ENCODE results near the gene TMCC1. TPM values are rescaled to one million over a fixed set of nuclear protein-coding genes. Genes with fewer than 3 reads are reported as not detected.

Gene TMCC1
- total RNA-seq, 1 experiment from 2014 or later, result 6.2 TPM

GRCh38 chr3:129812589-129812988, 80.9 kb downstream of the TMCC1 start:
- no peak overlapping the region for H3K27ac ChIP-seq (ENCODE audit: low read length)
- intact Hi-C loops (cut with micrococcal nuclease), result no loop called here
- H3K4me1 ChIP-seq (ENCODE audit: insufficient read depth, low read length), result no peaks in the 10 kb centered on the region
- no peaks in the 10 kb centered on the region for H3K27me3 ChIP-seq (ENCODE audit: low read length)
- no peaks in the 10 kb centered on the region for H3K9me3 ChIP-seq (ENCODE audit: low read length)
- ChIA-PET POLR2A (ENCODE audit: unreplicated experiment) (interaction anchor here (0.6 kb wide), 1 partner anchor 331 kb away, joined by 4 read pairs; no protein-coding TSS in a partner anchor), CTCF (no interaction called here)
- no peaks in the 10 kb centered on the region for H3K79me2 ChIP-seq (ENCODE audit: low read length)
- no peak overlapping the region for H2AFZ ChIP-seq (ENCODE audit: low read length)
- TF ChIP-seq CTCF (conservative IDR thresholded peaks at IDR 0.05; ENCODE audit: low read depth, low read length) (no peak), EZH2 (IDR thresholded peaks at IDR 0.05; ENCODE audit: low read length, unreplicated experiment) (no peak), EZH2phosphoT487 (IDR thresholded peaks at IDR 0.05; ENCODE audit: borderline replicate concordance, low read length) (no peak)
- BruUV-seq (replicated peaks), result no TSS peak
- ATAC-seq (no peak), DNase-seq (no peak)
- H3K4me3 ChIP-seq (ENCODE audit: low read length), result no peak overlapping the region
- H3K4me2 ChIP-seq (ENCODE audit: low read length), result no peak overlapping the region
- H3K9me2 ChIP-seq (replicated peaks; ENCODE audit: low read length), result no peaks in the 10 kb centered on the region
- H4K20me1 ChIP-seq (ENCODE audit: low read length), result no peaks in the 10 kb centered on the region
- H3K9ac ChIP-seq (ENCODE audit: low read length), result no peak overlapping the region
- H3F3A ChIP-seq (ENCODE audit: low read length, unreplicated experiment), result no peaks in the 10 kb centered on the region
- no peaks in the 10 kb centered on the region for H3K36me3 ChIP-seq (ENCODE audit: low read depth, low read length)

DNA sequence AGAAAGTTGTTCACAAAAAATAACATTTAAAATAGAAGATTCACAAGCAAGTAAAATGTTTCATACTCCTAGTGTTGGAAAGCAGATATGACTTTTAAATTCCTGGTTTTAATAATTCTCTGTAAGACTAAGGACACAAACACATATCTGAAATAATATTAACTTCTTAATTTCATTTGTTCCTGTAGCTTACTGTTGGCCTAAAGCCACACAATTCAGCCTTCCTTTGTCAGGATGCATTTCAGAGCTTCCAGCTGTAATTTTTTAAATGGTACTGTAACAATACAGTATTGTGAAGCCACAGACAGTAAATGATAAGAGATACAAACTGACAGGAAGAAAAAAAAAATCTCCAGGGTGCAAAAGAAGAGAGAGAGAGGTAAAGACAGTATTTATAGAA, 84.2 kb downstream of the TMCC1 start:
- H3K4me1 ChIP-seq (ENCODE audit: insufficient read depth, low read length), result no peaks in the 10 kb centered on the region
- no peaks in the 10 kb centered on the region for H3K79me2 ChIP-seq (ENCODE audit: low read length)
- no peaks in the 10 kb centered on the region for H3K9me3 ChIP-seq (ENCODE audit: low read length)
- no peak for DNase-seq
- no peaks in the 10 kb centered on the region for H3K36me3 ChIP-seq (ENCODE audit: low read depth, low read length)
- no peaks in the 10 kb centered on the region for H3K27me3 ChIP-seq (ENCODE audit: low read length)
- POLR2A ChIA-PET (ENCODE audit: unreplicated experiment), result no interaction called here
- intact Hi-C loops (cut with micrococcal nuclease), result no loop called here
- BruUV-seq (replicated peaks), result no TSS peak
- no peak overlapping the region for H2AFZ ChIP-seq (ENCODE audit: low read length)
- CTCF ChIA-PET, result interaction anchor here (0.6 kb wide), 1 partner anchor 153 kb away, joined by 3 read pairs; no protein-coding TSS in a partner anchor
- no peak for TF ChIP-seq EZH2phosphoT487 (IDR thresholded peaks at IDR 0.05; ENCODE audit: borderline replicate concordance, low read length)
- no peak for TF ChIP-seq EZH2 (IDR thresholded peaks at IDR 0.05; ENCODE audit: low read length, unreplicated experiment)
- no peak for TF ChIP-seq CTCF (conservative IDR thresholded peaks at IDR 0.05; ENCODE audit: low read depth, low read length)
- H4K20me1 ChIP-seq (ENCODE audit: low read length), result no peaks in the 10 kb centered on the region
- H3K4me2 ChIP-seq (ENCODE audit: low read length), result no peak overlapping the region
- no peak overlapping the region for H3K9ac ChIP-seq (ENCODE audit: low read length)
- H3K9me2 ChIP-seq (replicated peaks; ENCODE audit: low read length), result no peaks in the 10 kb centered on the region
- H3K4me3 ChIP-seq (ENCODE audit: low read length), result no peak overlapping the region
- H3K27ac ChIP-seq (ENCODE audit: low read length), result no peak overlapping the region
- ATAC-seq, result no peak
- no peaks in the 10 kb centered on the region for H3F3A ChIP-seq (ENCODE audit: low read length, unreplicated experiment)

GRCh38 chr3:129796146-129796545, 97.4 kb downstream of the TMCC1 start:
- POLR2A ChIA-PET (ENCODE audit: unreplicated experiment), result interaction anchor here (0.6 kb wide), 1 partner anchor 34 kb away, joined by 4 read pairs; no protein-coding TSS in a partner anchor
- no peaks in the 10 kb centered on the region for H3K9me2 ChIP-seq (replicated peaks; ENCODE audit: low read length)
- no peaks in the 10 kb centered on the region for H3K9me3 ChIP-seq (ENCODE audit: low read length)
- no TSS peak for BruUV-seq (replicated peaks)
- H2AFZ ChIP-seq (ENCODE audit: low read length), result no peak overlapping the region
- peak overlapping the region; percentile 23 for H3K9ac ChIP-seq (ENCODE audit: low read length)
- H3K79me2 ChIP-seq (ENCODE audit: low read length), result peaks cover 31% of the 10 kb centered on the region
- CTCF ChIA-PET, result no interaction called here
- intact Hi-C loops (cut with micrococcal nuclease), result no loop called here
- ATAC-seq (no peak), DNase-seq (no peak)
- peaks cover 23% of the 10 kb centered on the region for H3K4me1 ChIP-seq (ENCODE audit: insufficient read depth, low read length)
- no peaks in the 10 kb centered on the region for H3K36me3 ChIP-seq (ENCODE audit: low read depth, low read length)
- peak overlapping the region; percentile 88 for H3K4me2 ChIP-seq (ENCODE audit: low read length)
- H3K4me3 ChIP-seq (ENCODE audit: low read length), result no peak overlapping the region
- H3K27ac ChIP-seq (ENCODE audit: low read length), result peak overlapping the region; percentile 99
- peaks cover 10% of the 10 kb centered on the region for H3F3A ChIP-seq (ENCODE audit: low read length, unreplicated experiment)
- no peaks in the 10 kb centered on the region for H4K20me1 ChIP-seq (ENCODE audit: low read length)
- no peak for TF ChIP-seq EZH2phosphoT487 (IDR thresholded peaks at IDR 0.05; ENCODE audit: borderline replicate concordance, low read length)
- no peak for TF ChIP-seq EZH2 (IDR thresholded peaks at IDR 0.05; ENCODE audit: low read length, unreplicated experiment)
- TF ChIP-seq CTCF (conservative IDR thresholded peaks at IDR 0.05; ENCODE audit: low read depth, low read length), result no peak
- H3K27me3 ChIP-seq (ENCODE audit: low read length), result no peaks in the 10 kb centered on the region
